PFSK-1 (cell line): ENCODE results near the gene IKZF3.

Experiments
- POLR2AphosphoS5 ChIP-seq: IDR thresholded peaks from 2 replicates; pipeline ENCODE4 v1.6.1; 2012; ENCODE audit warnings: low read depth, mild to moderate bottlenecking, control low read depth, low read length, moderate library complexity
- REST ChIP-seq, 2 experiments: IDR thresholded peaks; 2 replicates each; pipeline versions ENCODE4 v1.6.1 to v1.8.0; 2011 to 2012; ENCODE audit warnings: low read depth in 2 of 2, low read length in 2 of 2, control low read depth in 1 of 2, inconsistent platforms in 1 of 2, mild to moderate bottlenecking in 1 of 2, moderate library complexity in 1 of 2; ENCODE audit not compliant: insufficient read depth in 1 of 2
- SIN3A ChIP-seq: IDR thresholded peaks from 2 replicates; pipeline ENCODE4 v1.6.1; 2012; ENCODE audit warnings: mild to moderate bottlenecking, low read length, moderate library complexity, borderline replicate concordance; ENCODE audit not compliant: insufficient read depth
- TAF1 ChIP-seq: IDR thresholded peaks from 2 replicates; pipeline ENCODE4 v1.6.1; 2012; ENCODE audit warnings: low read length, control low read depth, borderline replicate concordance; ENCODE audit not compliant: insufficient read depth

GRCh38 chr17:39812466-39812865 is 51.6 kb downstream of the IKZF3 start:
- TF ChIP-seq TAF1 (no peak), POLR2AphosphoS5 (no peak), SIN3A (no peak), REST (IDR thresholded peaks at IDR 0.05; ENCODE audit: insufficient read depth in 1 of 2, low read depth in 2 of 2, low read length in 2 of 2) (no peak)
